Fibroblast of lung (primary cell): ENCODE results near the gene IQGAP2.

Experiments
- EZH2 ChIP-seq: IDR thresholded peaks from 2 replicates; pipeline ENCODE4 v1.5.1; 2012; ENCODE audit warnings: low read length, control low read depth, mild to moderate bottlenecking; ENCODE audit errors: missing control alignments
- TF ChIP-seq, protein P1 (sequence below), 2 donors: IDR thresholded peaks in 1 of 2; conservative IDR thresholded peaks in 1 of 2; 1 replicate in 1 of 2; 2 replicates in 1 of 2; pipeline ENCODE4 v1.5.1; 2011 to 2012; ENCODE audit warnings: low read length in 2 of 2, control low read depth in 1 of 2, inconsistent platforms in 1 of 2, low read depth in 1 of 2, mild to moderate bottlenecking in 1 of 2

DNA sequence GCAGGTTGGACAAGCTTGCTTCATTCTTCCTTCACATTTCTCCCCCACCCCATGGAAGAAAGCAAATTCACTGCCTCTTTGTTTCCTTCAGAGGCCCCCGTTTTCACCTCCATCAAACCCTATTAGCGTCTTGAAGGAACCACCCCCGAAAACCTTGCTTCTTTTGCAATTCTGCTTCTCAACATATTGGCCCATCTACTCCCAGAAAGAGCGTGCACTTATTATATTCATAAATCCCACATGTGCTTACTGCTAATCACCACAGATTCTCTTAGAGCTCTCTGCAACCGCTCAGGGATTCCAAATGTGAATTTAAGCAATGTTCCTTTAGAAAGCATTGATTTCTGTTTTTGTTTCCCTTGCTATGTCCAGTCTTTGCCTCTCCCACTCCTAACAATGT lies 219.0 kb downstream of the IQGAP2 start:
- TF ChIP-seq EZH2, result no peak
- TF ChIP-seq, protein P1, sequence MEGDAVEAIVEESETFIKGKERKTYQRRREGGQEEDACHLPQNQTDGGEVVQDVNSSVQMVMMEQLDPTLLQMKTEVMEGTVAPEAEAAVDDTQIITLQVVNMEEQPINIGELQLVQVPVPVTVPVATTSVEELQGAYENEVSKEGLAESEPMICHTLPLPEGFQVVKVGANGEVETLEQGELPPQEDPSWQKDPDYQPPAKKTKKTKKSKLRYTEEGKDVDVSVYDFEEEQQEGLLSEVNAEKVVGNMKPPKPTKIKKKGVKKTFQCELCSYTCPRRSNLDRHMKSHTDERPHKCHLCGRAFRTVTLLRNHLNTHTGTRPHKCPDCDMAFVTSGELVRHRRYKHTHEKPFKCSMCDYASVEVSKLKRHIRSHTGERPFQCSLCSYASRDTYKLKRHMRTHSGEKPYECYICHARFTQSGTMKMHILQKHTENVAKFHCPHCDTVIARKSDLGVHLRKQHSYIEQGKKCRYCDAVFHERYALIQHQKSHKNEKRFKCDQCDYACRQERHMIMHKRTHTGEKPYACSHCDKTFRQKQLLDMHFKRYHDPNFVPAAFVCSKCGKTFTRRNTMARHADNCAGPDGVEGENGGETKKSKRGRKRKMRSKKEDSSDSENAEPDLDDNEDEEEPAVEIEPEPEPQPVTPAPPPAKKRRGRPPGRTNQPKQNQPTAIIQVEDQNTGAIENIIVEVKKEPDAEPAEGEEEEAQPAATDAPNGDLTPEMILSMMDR (conservative IDR thresholded peaks at IDR 0.05 in 1 of 2, IDR thresholded peaks at IDR 0.05 in 1 of 2; ENCODE audit: low read depth in 1 of 2, low read length in 2 of 2), result no peak
